Adipose tissue (tissue), 3 donors: Measurements from ENCODE around the gene RELA. TPM values are rescaled to one million over a fixed set of nuclear protein-coding genes. Genes with fewer than 3 reads are reported as not detected.
A peak's percentile ranks its signal among the peaks of the same experiment; 100 is the strongest.
"Not testable (repeated sequence)": the region's sequence is repeated elsewhere in the genome, so short reads cannot be mapped to it uniquely, and the experiment has no call there.

Source experiments
- H3K27ac ChIP-seq: one replicate; pipeline ENCODE4 v1.5.1; 2013; ENCODE audit warnings: low read depth, low read length
- WGBS, 3 donors: extraction: QIAGEN DNeasy Blood & Tissue Kit; methylation state at CpG; one replicate each; pipeline ENCODE4 v1.1.7; 2013; 5-methylcytosine and 5-hydroxymethylcytosine counted together
- polyA plus RNA-seq, 3 donors: library from polyadenylated mRNA; stranded (reverse); fragments of 200-250 nt; gene quantifications; one replicate each; pipeline ENCODE4 v1.2.3, GENCODE V29; 2013
- donor health status: healthy with polysubstance abuse.
- donor health status: Bipolar disorder and iron deficiency.
- donor health status: healthy.

Gene RELA
- polyA plus RNA-seq = 10 to 100 TPM; 30.8 to 61.2 (median 50.4) TPM

- H3K27ac ChIP-seq = peak within 1 kb of the TSS; percentile 89
- WGBS, 3 donors = 0% methylated on average over 81 to 91 of the region's 91 CpGs
These were observed at the start of gene RELA for GRCh38 chr11:65662799-65663638. Gene RELA, minus strand, starts transcription at chr11:65662916. Its CDS starts 84 bp downstream, at chr11:65662832.

GRCh38 chr11:65711785-65712632, 49.3 kb upstream of the RELA start, which contains the start of gene KAT5:
Gene KAT5, plus strand, starts transcription at chr11:65712252. Its CDS starts 16 bp downstream, at chr11:65712268.
- peak within 1 kb of the TSS; percentile 83 for H3K27ac ChIP-seq
- 0 to 1% (median 0%) methylated on average over 64 to 65 of the region's 65 CpGs for WGBS, 3 donors

GRCh38 chr11:65710421-65710820, 47.7 kb upstream of the RELA start:
- WGBS, 3 donors = 62 to 80% (median 74%) methylated on average over 3 of the region's 3 CpGs
- H3K27ac ChIP-seq = no peak overlapping the region

- WGBS, 3 donors = 54 to 69% (median 67%) methylated on average over 8 of the region's 8 CpGs
These were observed 46.9 kb upstream of the RELA start for GRCh38 chr11:65709661-65710060.

GRCh38 chr11:65708451-65708850, 45.7 kb upstream of the RELA start:
- no peak overlapping the region for H3K27ac ChIP-seq
- 85 to 88% (median 86%) methylated on average over 5 of the region's 5 CpGs for WGBS, 3 donors

More at GRCh38 chr11:65709661-65710060, 46.9 kb upstream of the RELA start:
- H3K27ac ChIP-seq = no peak overlapping the region

- H3K27ac ChIP-seq = not testable (repeated sequence)
- WGBS, 3 donors = 88 to 97% (median 89%) methylated on average over 10 of the region's 12 CpGs
These were observed 44.3 kb upstream of the RELA start for GRCh38 chr11:65707002-65707401.

- 9 to 11% (median 10%) methylated on average over 14 of the region's 14 CpGs for WGBS, 3 donors
- H3K27ac ChIP-seq = not testable (repeated sequence)
These were observed 43.6 kb upstream of the RELA start for GRCh38 chr11:65706303-65706763.

GRCh38 chr11:65703846-65704245, 41.1 kb upstream of the RELA start:
- no peak overlapping the region for H3K27ac ChIP-seq
- WGBS, 3 donors = 45 to 73% (median 65%) methylated on average over 4 of the region's 4 CpGs

- no peak overlapping the region for H3K27ac ChIP-seq
- WGBS, 3 donors = 79 to 89% (median 81%) methylated on average over 1 of the region's 1 CpG
These were observed 39.0 kb upstream of the RELA start for GRCh38 chr11:65701686-65702085.

- 64 to 89% (median 85%) methylated on average over 3 of the region's 3 CpGs for WGBS, 3 donors
- no peak overlapping the region for H3K27ac ChIP-seq
These were observed 37.7 kb upstream of the RELA start for GRCh38 chr11:65700399-65700798.

- 80 to 91% (median 89%) methylated on average over 7 of the region's 7 CpGs for WGBS, 3 donors
- no peak overlapping the region for H3K27ac ChIP-seq
These were observed 36.6 kb upstream of the RELA start for GRCh38 chr11:65699306-65699705.

- H3K27ac ChIP-seq = no peak overlapping the region
- WGBS, 3 donors = 58 to 66% (median 61%) methylated on average over 7 to 8 of the region's 8 CpGs
These were observed 35.5 kb upstream of the RELA start for GRCh38 chr11:65698205-65698604.

GRCh38 chr11:65696802-65697552, 34.3 kb upstream of the RELA start:
- 80 to 90% (median 85%) methylated on average over 5 of the region's 5 CpGs for WGBS, 3 donors
- no peak overlapping the region for H3K27ac ChIP-seq

- WGBS, 3 donors = 63 to 83% (median 70%) methylated on average over 12 of the region's 12 CpGs
- no peak overlapping the region for H3K27ac ChIP-seq
These were observed 32.9 kb upstream of the RELA start for GRCh38 chr11:65695459-65696241.

GRCh38 chr11:65692367-65692766, 29.7 kb upstream of the RELA start:
- WGBS, 3 donors = 50 to 67% (median 61%) methylated on average over 11 of the region's 11 CpGs
- H3K27ac ChIP-seq = no peak overlapping the region

GRCh38 chr11:65691847-65692246, 29.1 kb upstream of the RELA start:
- not testable (repeated sequence) for H3K27ac ChIP-seq
- WGBS, 3 donors = 93 to 95% (median 94%) methylated on average over 8 of the region's 8 CpGs

- 79 to 87% (median 80%) methylated on average over 8 of the region's 8 CpGs for WGBS, 3 donors
These were observed 23.3 kb upstream of the RELA start for GRCh38 chr11:65685981-65686380.

GRCh38 chr11:65683480-65683879, 20.8 kb upstream of the RELA start:
- not testable (repeated sequence) for H3K27ac ChIP-seq
- WGBS, 3 donors = 72 to 87% (median 84%) methylated on average over 6 of the region's 6 CpGs

More at GRCh38 chr11:65685981-65686380, 23.3 kb upstream of the RELA start:
- no peak overlapping the region for H3K27ac ChIP-seq
